Neuron (in vitro differentiated cells): Measurements from ENCODE around the gene CATSPER1.
A peak's percentile ranks its signal among the peaks of the same experiment; 100 is the strongest.

ENCODE experiments used
- H2AFZ ChIP-seq: one replicate; pipeline ENCODE4 v1.6.1; 2013; ENCODE audit warnings: low read depth, mild to moderate bottlenecking, inconsistent platforms, low read length, moderate library complexity
- H3K27me3 ChIP-seq: one replicate; pipeline ENCODE4 v1.6.1; 2013; ENCODE audit warnings: low read length; ENCODE audit not compliant: insufficient read depth
- H3K36me3 ChIP-seq: one replicate; pipeline ENCODE4 v1.6.1; 2013; ENCODE audit warnings: low read length; ENCODE audit not compliant: insufficient read depth
- H3K4me1 ChIP-seq: one replicate; pipeline ENCODE4 v1.6.1; 2013; ENCODE audit warnings: low read length; ENCODE audit not compliant: insufficient read depth
- H3K4me3 ChIP-seq: 2 replicates; pipeline ENCODE4 v1.5.1; 2013; ENCODE audit warnings: mild to moderate bottlenecking, low read length, moderate library complexity
- H3K9me3 ChIP-seq: one replicate; pipeline ENCODE4 v1.6.1; 2013; ENCODE audit warnings: low read length

CATSPER1 gene

DNA sequence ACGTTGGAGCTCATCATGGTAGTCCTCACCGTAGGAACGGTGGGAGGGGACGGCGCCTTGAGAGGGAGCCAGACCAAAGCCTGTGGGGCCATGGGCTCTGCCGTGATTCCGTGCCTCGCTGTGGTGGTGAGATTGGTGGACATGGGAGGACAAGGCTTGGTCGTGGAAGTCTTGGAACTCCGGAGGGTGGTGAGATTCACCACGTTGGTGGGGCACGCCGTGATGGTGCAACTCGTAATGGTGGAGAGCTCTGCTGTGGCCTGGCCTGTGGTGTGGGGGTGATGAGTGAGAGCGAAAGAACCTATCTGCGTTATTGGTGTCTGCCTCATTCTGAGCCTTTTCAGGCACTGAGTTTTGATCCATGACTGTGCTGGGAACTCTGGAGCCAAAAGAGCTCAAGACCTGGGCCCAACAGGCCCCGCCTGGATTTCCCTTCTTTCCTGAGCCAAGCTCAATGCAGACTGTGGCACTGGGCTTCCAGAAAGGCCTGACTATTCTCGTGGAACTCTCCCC, at the start of gene CATSPER1:
Gene CATSPER1 (minus strand): TSS at position 463 of the 513 bp plus-strand sequence. CDS start 100 bp downstream, at position 363.
- Histone ChIP-seq H3K27me3 (peaks cover 4% of the 10 kb centered on the region), H3K4me3 (no peak within 1 kb of the TSS), H3K9me3 (no peaks in the 10 kb centered on the region), H3K4me1 (no peaks in the 10 kb centered on the region), H2AFZ (no peak within 1 kb of the TSS), H3K36me3 (no peaks in the 10 kb centered on the region)

DNA sequence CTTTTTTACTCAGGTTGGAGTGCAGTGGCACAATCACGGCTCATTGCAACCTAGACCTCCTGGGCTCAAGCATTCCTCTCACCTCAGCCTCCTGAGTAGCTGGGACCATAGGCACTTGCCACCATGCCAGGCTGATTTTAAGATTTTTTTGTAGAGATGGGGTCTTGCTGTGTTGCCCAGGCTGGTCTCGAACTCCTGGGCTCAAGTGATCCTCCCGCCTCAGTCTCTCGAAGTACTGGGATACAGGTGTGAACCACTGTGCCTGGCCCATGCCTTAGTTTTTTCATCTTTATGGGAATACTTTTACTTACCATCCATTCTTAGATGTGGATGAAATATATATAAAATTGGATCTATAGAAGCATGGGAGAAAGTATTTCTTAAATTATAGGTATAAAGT, 49.0 kb upstream of the CATSPER1 start:
- Histone ChIP-seq H3K36me3 (peaks cover 15% of the 10 kb centered on the region), H3K9me3 (no peaks in the 10 kb centered on the region)

DNA sequence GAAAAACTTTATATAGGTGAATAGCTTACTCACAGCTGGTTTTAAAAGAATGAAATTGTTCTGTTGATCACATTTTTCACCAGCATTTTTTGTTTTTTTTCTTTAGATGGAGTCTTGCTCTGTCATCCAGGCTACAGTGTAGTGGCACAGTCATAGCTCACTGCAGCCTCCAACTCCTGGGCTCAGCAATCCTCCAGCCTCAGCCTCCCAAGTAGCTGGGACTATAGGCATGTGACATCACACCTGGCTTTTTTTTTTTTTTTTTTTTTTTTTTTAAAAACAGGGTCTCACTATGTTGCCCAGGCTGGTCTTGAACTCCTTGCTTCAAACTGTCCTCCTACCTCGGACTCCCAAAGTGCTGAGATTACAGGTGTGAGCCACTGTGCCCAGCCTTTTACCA, 47.4 kb upstream of the CATSPER1 start:
- Histone ChIP-seq H3K9me3 (no peaks in the 10 kb centered on the region), H3K36me3 (peaks cover 22% of the 10 kb centered on the region), H3K27me3 (no peaks in the 10 kb centered on the region), H3K4me1 (peaks cover 20% of the 10 kb centered on the region), H2AFZ (no peak overlapping the region), H3K4me3 (no peak overlapping the region)

More for the DNA sequence above, 49.0 kb upstream of the CATSPER1 start:
- H3K4me1 ChIP-seq, result peaks cover 10% of the 10 kb centered on the region
- no peak overlapping the region for H3K4me3 ChIP-seq
- no peak overlapping the region for H2AFZ ChIP-seq
- no peaks in the 10 kb centered on the region for H3K27me3 ChIP-seq

- no peaks in the 10 kb centered on the region for H3K27me3 ChIP-seq
- H2AFZ ChIP-seq, result no peak overlapping the region
- H3K4me1 ChIP-seq, result peaks cover 20% of the 10 kb centered on the region
- peaks cover 32% of the 10 kb centered on the region for H3K36me3 ChIP-seq
- no peaks in the 10 kb centered on the region for H3K9me3 ChIP-seq
- H3K4me3 ChIP-seq, result no peak overlapping the region
Measured at GRCh38 chr11:66072518-66072917, 46.2 kb upstream of the CATSPER1 start.

DNA sequence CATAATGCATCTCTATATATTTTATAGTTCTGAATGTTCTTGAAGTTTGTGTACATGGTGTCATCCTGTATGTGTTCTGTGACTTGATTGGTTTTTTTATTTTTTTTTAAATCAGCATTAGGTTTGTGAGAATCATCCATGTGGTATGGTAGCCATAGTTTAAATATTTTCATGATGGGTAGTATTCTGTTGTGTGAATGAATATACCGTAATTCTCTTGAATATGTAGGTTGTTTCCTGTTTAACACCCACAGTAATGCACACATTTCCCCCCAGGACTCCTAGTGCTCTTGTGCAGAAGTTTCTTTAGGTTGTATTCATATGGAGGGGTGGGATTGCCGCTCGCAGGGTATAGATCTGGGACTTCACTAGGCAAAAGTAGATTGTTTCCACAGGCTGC, 45.8 kb upstream of the CATSPER1 start:
- H2AFZ ChIP-seq, result no peak overlapping the region
- no peak overlapping the region for H3K4me3 ChIP-seq
- no peaks in the 10 kb centered on the region for H3K27me3 ChIP-seq
- H3K9me3 ChIP-seq, result no peaks in the 10 kb centered on the region
- H3K36me3 ChIP-seq, result peaks cover 37% of the 10 kb centered on the region
- peaks cover 20% of the 10 kb centered on the region for H3K4me1 ChIP-seq

- Histone ChIP-seq H3K36me3 (peaks cover 44% of the 10 kb centered on the region), H2AFZ (no peak overlapping the region), H3K4me3 (peak overlapping the region; percentile 79), H3K9me3 (no peaks in the 10 kb centered on the region), H3K4me1 (peaks cover 20% of the 10 kb centered on the region), H3K27me3 (no peaks in the 10 kb centered on the region)
Measured at GRCh38 chr11:66071381-66071801, 45.1 kb upstream of the CATSPER1 start.

DNA sequence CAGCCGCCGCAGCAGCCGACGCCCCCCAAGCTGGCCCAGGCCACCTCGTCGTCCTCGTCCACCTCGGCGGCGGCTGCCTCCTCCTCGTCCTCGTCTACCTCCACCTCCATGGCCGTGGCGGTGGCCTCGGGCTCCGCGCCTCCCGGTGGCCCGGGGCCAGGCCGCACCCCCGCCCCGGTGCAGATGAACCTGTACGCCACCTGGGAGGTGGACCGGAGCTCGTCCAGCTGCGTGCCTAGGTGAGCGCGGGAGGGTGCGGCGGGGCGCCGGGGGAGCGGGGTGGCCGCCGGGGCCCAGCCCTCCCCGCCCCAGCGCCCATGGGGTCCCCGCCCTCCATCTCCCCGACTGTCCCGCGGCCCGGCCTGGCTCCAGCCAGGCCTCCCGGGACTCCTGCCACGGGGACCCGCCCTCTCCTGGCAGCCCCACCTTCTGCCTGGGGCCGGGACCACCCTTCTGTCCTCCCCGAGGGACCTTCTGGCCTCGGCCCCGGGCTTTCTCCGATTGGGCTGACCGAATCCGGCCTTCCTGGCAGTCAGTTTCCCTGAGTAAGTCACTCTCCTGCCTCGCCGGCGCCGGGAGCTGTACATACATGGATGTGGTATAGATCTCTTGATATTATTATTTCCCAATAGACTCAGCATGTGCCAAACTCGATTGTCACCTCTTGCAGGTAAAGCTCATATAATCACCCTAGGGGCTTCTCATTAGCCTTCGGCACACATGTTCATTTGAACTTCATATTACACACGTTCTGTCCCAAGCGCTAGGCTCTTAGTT, 44.5 kb upstream of the CATSPER1 start:
- no peaks in the 10 kb centered on the region for H3K27me3 ChIP-seq

DNA sequence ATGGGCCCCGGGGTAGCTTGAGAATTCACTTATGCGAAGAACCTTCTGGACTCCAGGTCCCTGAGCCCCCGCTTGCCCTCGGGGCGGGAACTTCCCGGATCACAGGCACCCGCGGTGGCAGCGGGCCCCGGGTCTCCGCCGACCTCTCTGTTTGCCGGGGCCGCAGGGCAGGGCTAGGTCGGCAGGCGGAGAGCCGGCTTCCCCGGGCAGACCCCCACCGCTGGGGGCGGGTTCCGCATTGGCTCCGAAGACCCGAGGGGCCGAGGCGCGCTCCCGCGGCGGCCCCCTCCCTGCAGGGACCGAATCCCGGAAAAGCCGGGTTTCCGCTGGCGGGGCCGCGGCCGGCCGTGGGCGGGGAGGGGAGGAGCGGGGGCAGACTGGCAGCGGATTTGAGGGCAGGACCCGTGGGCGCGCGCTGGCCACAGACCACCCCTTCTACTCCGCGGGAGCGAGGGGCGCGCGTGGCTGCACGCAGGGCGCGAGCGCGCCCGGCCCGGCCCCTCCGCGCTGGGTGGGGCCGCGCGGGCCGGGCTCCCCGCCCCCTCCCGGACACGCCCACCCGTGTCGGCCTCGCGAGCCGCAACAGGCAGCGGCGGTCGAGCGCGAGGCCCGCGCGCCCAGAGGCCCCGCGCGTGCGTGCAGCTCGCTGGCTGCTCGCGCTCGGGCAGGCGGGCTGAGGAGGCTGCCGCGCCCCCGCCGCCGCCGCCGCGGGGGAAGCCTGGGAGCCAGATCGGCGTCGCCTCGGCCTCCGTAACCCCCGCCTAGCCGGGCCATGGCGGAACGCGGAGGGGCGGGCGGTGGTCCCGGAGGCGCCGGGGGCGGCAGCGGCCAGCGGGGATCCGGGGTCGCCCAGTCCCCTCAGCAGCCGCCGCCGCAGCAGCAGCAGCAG, 43.7 kb upstream of the CATSPER1 start, which contains the start of gene PACS1:
Gene PACS1 (plus strand): TSS at position 558 of the 889 bp plus-strand sequence. CDS start 215 bp downstream, at position 773.
- Histone ChIP-seq H2AFZ (peak within 1 kb of the TSS; percentile 71), H3K27me3 (no peaks in the 10 kb centered on the region), H3K9me3 (no peaks in the 10 kb centered on the region), H3K4me3 (peak within 1 kb of the TSS; percentile 79), H3K36me3 (peaks cover 56% of the 10 kb centered on the region), H3K4me1 (peaks cover 20% of the 10 kb centered on the region)

More for the DNA sequence above, 44.5 kb upstream of the CATSPER1 start:
- Histone ChIP-seq H3K36me3 (peaks cover 50% of the 10 kb centered on the region), H3K9me3 (no peaks in the 10 kb centered on the region), H3K4me1 (peaks cover 20% of the 10 kb centered on the region), H3K4me3 (peak overlapping the region; percentile 79), H2AFZ (peak overlapping the region; percentile 62)

GRCh38 chr11:66068923-66069714, 42.8 kb upstream of the CATSPER1 start:
- Histone ChIP-seq H3K27me3 (no peaks in the 10 kb centered on the region), H3K4me3 (peak overlapping the region; percentile 79), H2AFZ (no peak overlapping the region), H3K9me3 (no peaks in the 10 kb centered on the region), H3K4me1 (peaks cover 20% of the 10 kb centered on the region), H3K36me3 (peaks cover 58% of the 10 kb centered on the region)

GRCh38 chr11:66068154-66068821, 42.0 kb upstream of the CATSPER1 start:
- H3K36me3 ChIP-seq, result peaks cover 64% of the 10 kb centered on the region
- no peak overlapping the region for H2AFZ ChIP-seq
- H3K27me3 ChIP-seq, result no peaks in the 10 kb centered on the region
- no peak overlapping the region for H3K4me3 ChIP-seq
- H3K4me1 ChIP-seq, result peaks cover 20% of the 10 kb centered on the region
- H3K9me3 ChIP-seq, result no peaks in the 10 kb centered on the region

DNA sequence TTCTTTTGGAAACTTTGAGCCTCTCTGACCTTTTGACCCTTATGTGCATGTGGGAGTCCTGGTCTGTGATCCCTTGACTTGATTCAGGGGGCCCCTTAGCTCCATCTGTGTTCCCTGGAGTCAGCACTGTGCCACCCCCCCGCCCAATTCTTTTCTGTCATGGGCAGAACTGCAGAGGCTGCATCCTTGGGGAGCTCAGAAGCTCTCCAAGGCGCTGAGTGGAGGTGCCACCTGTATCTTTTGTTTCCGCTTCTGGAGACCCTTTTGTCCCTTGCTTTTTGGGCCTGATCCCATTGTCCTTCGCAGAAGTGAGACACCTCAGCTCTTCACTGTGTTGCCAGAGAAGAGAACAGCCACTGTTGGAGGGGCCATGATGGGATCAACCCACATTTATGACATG, 41.4 kb upstream of the CATSPER1 start:
- Histone ChIP-seq H3K4me1 (peaks cover 20% of the 10 kb centered on the region), H3K9me3 (no peaks in the 10 kb centered on the region), H2AFZ (no peak overlapping the region), H3K36me3 (peaks cover 66% of the 10 kb centered on the region), H3K27me3 (no peaks in the 10 kb centered on the region), H3K4me3 (no peak overlapping the region)

DNA sequence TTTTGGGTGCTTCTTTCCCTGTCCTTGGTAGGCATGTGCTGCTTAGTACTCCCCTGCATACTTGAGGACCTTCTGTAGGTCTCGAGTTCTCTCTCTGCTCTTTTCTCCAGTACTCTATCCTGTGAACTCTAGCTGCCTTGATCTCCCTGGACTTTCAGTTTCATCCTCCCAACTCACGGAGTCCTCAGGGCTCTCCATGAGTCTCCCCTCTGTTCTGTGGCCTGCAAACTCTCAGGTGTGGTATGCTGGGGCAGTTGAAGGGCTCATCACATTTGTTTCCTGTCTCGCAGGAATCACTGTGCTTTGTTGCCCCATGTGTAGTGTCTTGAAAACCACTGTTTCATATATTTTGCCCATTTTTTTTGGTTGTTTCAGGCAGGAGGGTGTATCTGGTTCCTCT, 40.5 kb upstream of the CATSPER1 start:
- no peak overlapping the region for H2AFZ ChIP-seq
- H3K4me1 ChIP-seq, result peaks cover 19% of the 10 kb centered on the region
- H3K9me3 ChIP-seq, result peaks cover under 1% of the 10 kb centered on the region
- H3K27me3 ChIP-seq, result no peaks in the 10 kb centered on the region
- H3K4me3 ChIP-seq, result no peak overlapping the region
- peaks cover 73% of the 10 kb centered on the region for H3K36me3 ChIP-seq
